GM23338 (cell line): ENCODE measurements around the gene JAGN1. TPM values are rescaled to one million over a fixed set of nuclear protein-coding genes. Genes with fewer than 3 reads are reported as not detected.
A peak's percentile ranks its signal among the peaks of the same experiment; 100 is the strongest.
"Not testable (repeated sequence)": the region's sequence is repeated elsewhere in the genome, so short reads cannot be mapped to it uniquely, and the experiment has no call there.

Source experiments
- ATAC-seq: fragments of 200-7000 bp; cut with Tn5 transposase; 3 replicates; pipeline ENCODE4 v1.9.1; 2020
- DNase-seq: peaks from one replicate; pipeline ENCODE4 v3.0.0-alpha.2; 2015; ENCODE audit warnings: low spot score
- H2AFZ ChIP-seq: fragments of 200-600 bp; sonication (generic); 2 replicates; pipeline ENCODE4 v1.8.0; 2016; ENCODE audit warnings: antibody characterized with exemption, mild to moderate bottlenecking, moderate library complexity
- H3F3A ChIP-seq: fragments of 200-600 bp; sonication (generic); replicated peaks from 2 replicates; pipeline ENCODE4 v1.8.0; 2017; ENCODE audit warnings: antibody characterized with exemption, mixed run types, low read depth
- H3K27ac ChIP-seq: fragments of 200-600 bp; sonication (generic); 2 replicates; pipeline ENCODE4 v1.6.1; 2016; ENCODE audit warnings: low read depth
- H3K27me3 ChIP-seq: fragments of 200-600 bp; sonication (generic); 2 replicates; pipeline ENCODE4 v1.8.0; 2016; ENCODE audit warnings: mild to moderate bottlenecking, mixed run types, moderate library complexity; ENCODE audit not compliant: insufficient read depth
- H3K36me3 ChIP-seq: fragments of 200-600 bp; sonication (generic); 2 replicates; pipeline ENCODE4 v1.8.0; 2016; ENCODE audit warnings: mild to moderate bottlenecking; ENCODE audit not compliant: insufficient read depth
- H3K4me1 ChIP-seq: fragments of 200-600 bp; sonication (generic); 2 replicates; pipeline ENCODE4 v1.8.0; 2016; ENCODE audit warnings: mild to moderate bottlenecking, moderate library complexity; ENCODE audit not compliant: insufficient read depth
- H3K4me2 ChIP-seq: fragments of 200-600 bp; sonication (generic); 2 replicates; pipeline ENCODE4 v1.7.1; 2017; ENCODE audit warnings: mixed run types
- H3K4me3 ChIP-seq: fragments of 200-600 bp; sonication (generic); 2 replicates; pipeline ENCODE4 v1.6.1; 2016; ENCODE audit warnings: mixed run types
- H3K79me2 ChIP-seq: fragments of 200-600 bp; sonication (generic); replicated peaks from 2 replicates; pipeline ENCODE4 v1.8.0; 2017; ENCODE audit warnings: mild to moderate bottlenecking; ENCODE audit not compliant: insufficient read depth
- H3K9me2 ChIP-seq: fragments of 200-600 bp; sonication (generic); 2 replicates; pipeline ENCODE4 v1.8.0; 2017; ENCODE audit not compliant: insufficient read depth
- H4K20me1 ChIP-seq: fragments of 200-600 bp; sonication (generic); replicated peaks from 2 replicates; pipeline ENCODE4 v1.8.0; 2017; ENCODE audit warnings: mild to moderate bottlenecking; ENCODE audit not compliant: insufficient read depth
- H3K27ac Mint-ChIP-seq: 2 replicates; pipeline ENCODE4 v1.8.0; 2020; ENCODE audit warnings: inconsistent platforms, mild to moderate bottlenecking, moderate library complexity, mixed read lengths
- H3K27me3 Mint-ChIP-seq: 3 replicates; pipeline ENCODE4 v1.8.0; 2022; ENCODE audit warnings: low read depth, mild to moderate bottlenecking, moderate library complexity, mixed read lengths, inconsistent platforms; ENCODE audit not compliant: insufficient read depth, poor library complexity
- H3K36me3 Mint-ChIP-seq: 3 replicates; pipeline ENCODE4 v1.8.0; 2021; ENCODE audit warnings: low read depth, mild to moderate bottlenecking, inconsistent platforms, moderate library complexity, mixed read lengths
- H3K4me1 Mint-ChIP-seq: 3 replicates; pipeline ENCODE4 v1.8.0; 2020; ENCODE audit warnings: mild to moderate bottlenecking, inconsistent platforms, mixed read lengths
- H3K4me3 Mint-ChIP-seq: 3 replicates; pipeline ENCODE4 v1.8.0; 2021; ENCODE audit warnings: moderate library complexity, mild to moderate bottlenecking, inconsistent platforms, mixed read lengths
- H3K9me3 Mint-ChIP-seq: 3 replicates; pipeline ENCODE4 v1.8.0; 2020; ENCODE audit warnings: moderate library complexity, mild to moderate bottlenecking, inconsistent platforms, mixed read lengths
- CREB1 ChIP-seq: fragments of 250-450 bp; sonication (Bioruptor Pico); IDR thresholded peaks from 2 replicates; pipeline ENCODE4 v1.5.0; 2020; ENCODE audit warnings: low read depth, mild to moderate bottlenecking, moderate library complexity
- CTCF ChIP-seq, 2 experiments: fragments of 200-600 bp in 1 of 2; sonication (generic) in 1 of 2; conservative IDR thresholded peaks; 2 replicates each; pipeline versions ENCODE4 v1.5.1 to v1.6.1; 2016 to 2017; ENCODE audit warnings: antibody characterized with exemption in 2 of 2, low read depth in 2 of 2, mild to moderate bottlenecking in 2 of 2, moderate library complexity in 1 of 2
- EZH2 ChIP-seq: fragments of 200-600 bp; sonication (generic); IDR thresholded peaks from one replicate; pipeline ENCODE4 v1.8.0; 2017; ENCODE audit warnings: antibody characterized with exemption, mild to moderate bottlenecking, low read depth; ENCODE audit not compliant: unreplicated experiment
- NANOG ChIP-seq: IDR thresholded peaks from 2 replicates; pipeline ENCODE4 v1.6.1; 2016; ENCODE audit warnings: antibody characterized with exemption, borderline replicate concordance
- POLR2AphosphoS5 ChIP-seq: IDR thresholded peaks from 2 replicates; pipeline ENCODE4 v1.6.1; 2016; ENCODE audit warnings: antibody characterized with exemption, low read depth
- REST ChIP-seq: IDR thresholded peaks from one replicate; pipeline ENCODE4 v1.6.1; 2018; ENCODE audit warnings: antibody characterized with exemption; ENCODE audit not compliant: unreplicated experiment
- STAT1 ChIP-seq: IDR thresholded peaks from one replicate; pipeline ENCODE4 v1.6.1; 2016; ENCODE audit warnings: antibody characterized with exemption; ENCODE audit not compliant: unreplicated experiment
- ZNF114 ChIP-seq: fragments of 250-450 bp; sonication (Bioruptor Pico); IDR thresholded peaks from 2 replicates; pipeline ENCODE4 v1.5.0; 2020; ENCODE audit warnings: mild to moderate bottlenecking, moderate library complexity
- ZNF462 ChIP-seq: fragments of 250-450 bp; sonication (Bioruptor Pico); IDR thresholded peaks from 2 replicates; pipeline ENCODE4 v1.5.0; 2020; ENCODE audit warnings: mild to moderate bottlenecking, moderate library complexity
- polyA plus RNA-seq: library from polyadenylated mRNA; unstranded; fragments of >200 nt; fragmentation: Nextera tagmentation; extraction: Ambion mirVana; gene quantifications from 2 replicates; pipeline ENCODE4 v1.2.1, GENCODE V29; 2016
- total RNA-seq: library from RNA; depleted of rRNA; stranded (reverse); fragments of >200 nt; shearing (Covaris generic); gene quantifications from 2 replicates; pipeline ENCODE4 v1.2.3, GENCODE V29; 2014

JAGN1 gene
- total and polyA plus RNA-seq, 2 experiments from 2014 or later = 22.5 to 32.0 TPM

GRCh38 chr3:9870978-9871377 is 19.4 kb upstream of the JAGN1 start:
- Mint-ChIP-seq H3K36me3 (no peaks in the 10 kb centered on the region), H3K4me3 (no peak overlapping the region), H3K4me1 (no peaks in the 10 kb centered on the region), H3K27ac (no peak overlapping the region), H3K27me3 (peaks cover 8% of the 10 kb centered on the region), H3K9me3 (no peaks in the 10 kb centered on the region; the same call in 2 of the 3 replicates)
- ATAC-seq (no peak), DNase-seq (no peak)
- TF ChIP-seq ZNF114 (no peak), CTCF (conservative IDR thresholded peaks at IDR 0.05; ENCODE audit: low read depth in 2 of 2) (no peak), REST (no peak), NANOG (no peak), ZNF462 (no peak), POLR2AphosphoS5 (no peak), EZH2 (no peak), STAT1 (no peak), CREB1 (no peak)
- Histone ChIP-seq H3K27me3 (no peaks in the 10 kb centered on the region), H3K36me3 (no peaks in the 10 kb centered on the region), H3K79me2 (no peaks in the 10 kb centered on the region), H3K4me1 (no peaks in the 10 kb centered on the region), H4K20me1 (no peaks in the 10 kb centered on the region), H2AFZ (peak overlapping the region; percentile 38), H3K27ac (no peak overlapping the region), H3K4me2 (no peak overlapping the region), H3F3A (no peaks in the 10 kb centered on the region), H3K9me2 (no peaks in the 10 kb centered on the region), H3K4me3 (no peak overlapping the region)

GRCh38 chr3:9872067-9872466 is 18.3 kb upstream of the JAGN1 start:
- H3K27me3 ChIP-seq, H3K9me3 Mint-ChIP-seq, H3K27ac ChIP-seq, DNase-seq, ATAC-seq, H3K27me3 Mint-ChIP-seq, H3K36me3 Mint-ChIP-seq, H3K27ac Mint-ChIP-seq, H3K4me3 ChIP-seq, H3F3A ChIP-seq, H3K4me3 Mint-ChIP-seq, H3K4me1 ChIP-seq, H3K4me2 ChIP-seq, H2AFZ ChIP-seq, H3K9me2 ChIP-seq, H3K36me3 ChIP-seq, H4K20me1 ChIP-seq, H3K79me2 ChIP-seq, H3K4me1 Mint-ChIP-seq: not testable (repeated sequence)
